Gastroesophageal sphincter (tissue), 4 donors: ENCODE measurements around the gene SCARB1. TPM values are rescaled to one million over a fixed set of nuclear protein-coding genes. Genes with fewer than 3 reads are reported as not detected.

Source experiments
- ATAC-seq: fragments of 150-250 bp; one replicate; pipeline ENCODE4 v1.9.1; 2016; ENCODE audit warnings: mild to moderate bottlenecking, moderate library complexity
- H3K27ac ChIP-seq, 4 donors: fragments of 200-600 bp; sonication (generic) in 3 of 4; 1 replicate in 3 of 4; 2 replicates in 1 of 4; pipeline ENCODE4 v1.5.1; 2016 to 2019
- H3K27me3 ChIP-seq: fragments of 200-600 bp; sonication (generic); one replicate; pipeline ENCODE4 v1.5.1; 2019
- H3K36me3 ChIP-seq, 2 donors: fragments of 200-600 bp; sonication (generic); one replicate each; pipeline ENCODE4 v1.5.1; 2019; ENCODE audit warnings: control low read depth in 1 of 2
- H3K4me1 ChIP-seq, 3 donors: fragments of 200-600 bp; sonication (generic); 1 replicate in 2 of 3; 2 replicates in 1 of 3; pipeline ENCODE4 v1.5.1; 2016 to 2019; ENCODE audit warnings: control low read depth in 2 of 3
- H3K4me3 ChIP-seq, 2 donors: fragments of 200-600 bp; sonication (generic); one replicate each; pipeline ENCODE4 v1.5.1; 2019; ENCODE audit warnings: mild to moderate bottlenecking in 1 of 2, moderate library complexity in 1 of 2
- H3K9me3 ChIP-seq, 3 donors: fragments of 200-600 bp; sonication (generic); one replicate each; pipeline ENCODE4 v1.5.1; 2017 to 2019; ENCODE audit warnings: control low read depth in 2 of 3
- EP300 ChIP-seq: sonication (generic); formaldehyde crosslinking; IDR thresholded peaks from one replicate; pipeline ENCODE4 v1.6.1; 2017; ENCODE audit warnings: antibody characterized with exemption, mild to moderate bottlenecking
- POLR2A ChIP-seq, 2 donors: fragments of 450-650 bp; IDR thresholded peaks; one replicate each; pipeline ENCODE4 v1.6.1; 2017; ENCODE audit warnings: antibody characterized with exemption in 2 of 2, mild to moderate bottlenecking in 2 of 2, moderate library complexity in 1 of 2
- POLR2AphosphoS5 ChIP-seq: sonication (generic); formaldehyde crosslinking; IDR thresholded peaks from one replicate; pipeline ENCODE4 v1.6.1; 2017; ENCODE audit warnings: antibody characterized with exemption
- WGBS, 2 donors: methylation state at CpG; one replicate each; pipeline ENCODE4 v1.1.5; 2018; ENCODE audit warnings: low coverage in 1 of 2; 5-methylcytosine and 5-hydroxymethylcytosine counted together
- total RNA-seq, 4 donors: library from RNA; depleted of rRNA; stranded (reverse); fragments of >200 nt; gene quantifications; one replicate each; pipeline ENCODE4 v1.1.0, GENCODE V29; 2016
- TF ChIP-seq, protein P1 (sequence below), 4 experiments: fragments of 200-600 bp in 2 of 4; fragments of 450-650 bp in 2 of 4; sonication (generic) in 1 of 4; IDR thresholded peaks; one replicate each; pipeline ENCODE4 v1.5.1; 2017 to 2019; ENCODE audit warnings: antibody characterized with exemption in 4 of 4, mild to moderate bottlenecking in 2 of 4, moderate library complexity in 2 of 4

The SCARB1 gene
- total RNA-seq, 4 donors from 2014 or later: 6.8 to 13.9 (median 11.5) TPM

DNA sequence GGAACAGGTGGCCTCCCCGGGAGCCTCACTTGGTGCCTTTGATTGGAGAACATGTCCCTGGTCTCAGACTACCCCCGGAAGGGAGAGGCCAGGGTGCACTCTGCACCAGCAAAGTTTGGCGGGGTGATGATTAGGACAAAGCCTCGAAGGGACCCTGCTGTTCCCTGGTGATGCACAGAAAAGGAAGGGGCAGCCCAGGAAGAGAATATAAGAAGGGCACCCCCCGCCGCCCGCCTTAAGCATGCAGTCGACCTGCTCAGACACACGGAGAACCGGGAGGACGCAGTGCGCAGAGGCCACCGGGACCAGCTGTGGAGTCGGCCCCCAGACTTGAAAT lies 6.9 kb downstream of the SCARB1 start:
- Histone ChIP-seq H3K4me3 (no peak overlapping the region), H3K4me1 (peaks cover 0 to 31% (median 13%) of the 10 kb centered on the region in 3 donors), H3K9me3 (no peaks in the 10 kb centered on the region), H3K36me3 (no peaks in the 10 kb centered on the region), H3K27ac (peak overlapping the region in 3 of 4 donors; percentile 12 to 31 (median 21)), H3K27me3 (no peaks in the 10 kb centered on the region)
- no peak for ATAC-seq
- 86% methylated on average over 4 to 7 of the region's 14 CpGs for WGBS, 2 donors
- TF ChIP-seq POLR2AphosphoS5 (no peak), POLR2A (IDR thresholded peaks at IDR 0.05) (no peak), EP300 (no peak)
- TF ChIP-seq, protein P1, sequence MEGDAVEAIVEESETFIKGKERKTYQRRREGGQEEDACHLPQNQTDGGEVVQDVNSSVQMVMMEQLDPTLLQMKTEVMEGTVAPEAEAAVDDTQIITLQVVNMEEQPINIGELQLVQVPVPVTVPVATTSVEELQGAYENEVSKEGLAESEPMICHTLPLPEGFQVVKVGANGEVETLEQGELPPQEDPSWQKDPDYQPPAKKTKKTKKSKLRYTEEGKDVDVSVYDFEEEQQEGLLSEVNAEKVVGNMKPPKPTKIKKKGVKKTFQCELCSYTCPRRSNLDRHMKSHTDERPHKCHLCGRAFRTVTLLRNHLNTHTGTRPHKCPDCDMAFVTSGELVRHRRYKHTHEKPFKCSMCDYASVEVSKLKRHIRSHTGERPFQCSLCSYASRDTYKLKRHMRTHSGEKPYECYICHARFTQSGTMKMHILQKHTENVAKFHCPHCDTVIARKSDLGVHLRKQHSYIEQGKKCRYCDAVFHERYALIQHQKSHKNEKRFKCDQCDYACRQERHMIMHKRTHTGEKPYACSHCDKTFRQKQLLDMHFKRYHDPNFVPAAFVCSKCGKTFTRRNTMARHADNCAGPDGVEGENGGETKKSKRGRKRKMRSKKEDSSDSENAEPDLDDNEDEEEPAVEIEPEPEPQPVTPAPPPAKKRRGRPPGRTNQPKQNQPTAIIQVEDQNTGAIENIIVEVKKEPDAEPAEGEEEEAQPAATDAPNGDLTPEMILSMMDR (IDR thresholded peaks at IDR 0.05): no peak

DNA sequence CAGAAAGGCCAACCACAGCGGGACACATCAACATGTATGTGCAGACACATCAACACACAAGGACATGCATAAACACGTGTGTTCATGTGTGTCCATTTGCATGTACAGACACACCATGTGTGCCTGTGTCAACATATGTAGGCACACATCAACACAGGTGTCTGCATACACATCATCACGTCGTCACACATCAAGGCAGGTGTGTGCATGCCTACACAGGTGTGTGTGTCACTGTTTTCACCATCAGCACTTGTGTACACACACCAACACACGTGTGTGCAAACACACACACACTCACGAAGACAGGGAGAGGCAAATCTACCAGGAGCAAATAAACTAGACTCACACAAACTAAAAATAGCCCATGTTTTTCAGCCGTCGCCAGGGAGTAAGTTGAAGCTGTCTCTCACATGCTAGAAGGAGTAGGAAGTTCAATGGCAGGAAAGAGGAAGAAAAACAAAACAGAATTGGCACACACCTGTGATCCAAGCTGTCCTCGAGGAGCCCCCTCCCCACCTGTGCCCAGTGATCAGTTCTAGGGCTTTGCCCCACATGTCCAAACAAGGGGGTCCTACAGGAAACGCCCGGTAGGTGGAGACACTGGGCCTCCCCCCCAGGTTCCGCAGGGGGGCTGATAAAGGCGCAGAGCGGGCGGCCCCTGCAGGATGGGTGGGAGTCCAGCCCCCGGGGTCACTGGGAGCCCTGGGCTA lies 7.4 kb downstream of the SCARB1 start:
- Histone ChIP-seq H3K4me3 (no peak overlapping the region), H3K36me3 (no peaks in the 10 kb centered on the region), H3K9me3 (no peaks in the 10 kb centered on the region), H3K27ac (peak overlapping the region in 3 of 4 donors; percentile 12 to 47 (median 31)), H3K4me1 (peaks cover 0 to 26% (median 13%) of the 10 kb centered on the region in 3 donors), H3K27me3 (no peaks in the 10 kb centered on the region)
- 17 to 34% methylated on average over 4 to 6 of the region's 16 CpGs for WGBS, 2 donors
- TF ChIP-seq EP300: no peak
- TF ChIP-seq, protein P1 (IDR thresholded peaks at IDR 0.05): peak in 2 of 4 experiments; percentile 7 to 42
- no peak for ATAC-seq

DNA sequence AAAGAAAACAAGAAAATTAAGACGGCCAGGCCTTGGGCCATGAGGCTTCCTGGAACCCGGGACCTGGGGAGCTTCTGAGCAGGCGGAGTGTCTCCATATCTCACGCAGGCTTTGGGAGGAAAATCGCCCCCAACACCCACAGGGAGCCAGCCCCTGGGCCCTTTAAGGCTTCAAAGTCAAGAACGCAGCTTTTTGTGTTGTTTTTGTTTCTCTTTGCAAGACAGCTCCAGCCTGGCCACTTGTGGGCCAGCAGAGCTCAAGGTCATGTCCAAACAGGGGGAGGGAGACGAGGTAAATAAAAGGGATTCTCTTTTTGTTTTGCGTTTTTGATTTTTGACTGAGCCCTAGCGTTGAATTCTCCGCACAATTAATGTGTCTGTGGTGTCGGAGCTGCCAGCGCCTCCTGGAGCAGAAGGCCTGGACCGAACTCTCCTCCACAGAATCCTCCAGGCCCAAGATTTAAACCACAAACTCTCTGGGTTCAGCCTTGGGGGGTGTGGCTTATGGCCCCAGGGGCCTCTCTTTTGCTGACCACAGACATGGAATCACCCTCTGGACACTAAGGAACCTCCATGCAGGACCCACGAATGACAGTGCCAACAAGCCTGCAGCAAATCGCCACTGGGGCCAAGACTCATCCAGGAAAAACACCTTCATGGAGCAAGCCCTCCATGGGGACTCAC lies 8.2 kb downstream of the SCARB1 start:
- Histone ChIP-seq H3K4me1 (peaks cover 0 to 20% (median 13%) of the 10 kb centered on the region in 3 donors), H3K9me3 (no peaks in the 10 kb centered on the region), H3K27me3 (no peaks in the 10 kb centered on the region), H3K27ac (peak overlapping the region in 2 of 4 donors; percentile 12 to 47), H3K4me3 (no peak overlapping the region), H3K36me3 (no peaks in the 10 kb centered on the region)
- 85 to 86% methylated on average over 9 to 12 of the region's 15 CpGs for WGBS, 2 donors
- ATAC-seq: no peak
- TF ChIP-seq, protein P1 (IDR thresholded peaks at IDR 0.05): no peak
- TF ChIP-seq POLR2A (IDR thresholded peaks at IDR 0.05): no peak
- no peak for TF ChIP-seq EP300
- TF ChIP-seq POLR2AphosphoS5: no peak

DNA sequence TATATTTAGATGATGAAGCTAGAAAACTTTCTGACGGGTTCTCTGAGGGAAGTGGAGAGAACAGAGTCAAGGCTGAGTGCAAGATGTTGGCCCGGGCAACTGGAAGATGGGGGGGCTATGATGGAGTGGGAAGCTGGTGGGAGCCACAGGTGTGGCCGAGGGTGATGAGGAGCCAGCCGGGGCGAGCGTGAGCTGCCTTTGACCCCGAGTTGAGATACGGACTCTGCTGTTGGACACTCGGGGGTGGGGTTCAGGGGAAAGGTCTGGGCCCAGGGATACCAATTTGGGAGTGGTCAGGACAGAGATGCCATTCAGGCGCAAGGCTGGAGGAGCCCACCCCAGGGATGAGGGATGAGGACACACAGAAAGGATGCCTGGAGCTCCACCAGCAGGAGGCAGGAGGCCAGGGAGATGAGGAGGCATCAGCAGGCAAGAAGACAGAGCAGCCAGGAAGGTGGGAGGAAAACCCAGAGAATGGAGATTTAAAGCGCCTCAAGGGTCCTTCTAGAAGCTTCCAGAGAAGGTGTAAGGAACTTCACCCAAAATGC lies 9.0 kb downstream of the SCARB1 start:
- 86 to 100% methylated on average over 2 to 9 of the region's 11 CpGs for WGBS, 2 donors
- H3K9me3 ChIP-seq: no peaks in the 10 kb centered on the region
- H3K27me3 ChIP-seq: no peaks in the 10 kb centered on the region
- H3K4me1 ChIP-seq: peaks cover 0 to 23% (median 13%) of the 10 kb centered on the region in 3 donors
- H3K27ac ChIP-seq: peak overlapping the region in 1 of 4 donors; percentile 47
- ATAC-seq: no peak
- no peaks in the 10 kb centered on the region for H3K36me3 ChIP-seq
- TF ChIP-seq POLR2A (IDR thresholded peaks at IDR 0.05) (no peak), POLR2AphosphoS5 (no peak), EP300 (no peak)
- TF ChIP-seq, protein P1 (IDR thresholded peaks at IDR 0.05): no peak
- no peak overlapping the region for H3K4me3 ChIP-seq
